Keratinocyte (primary cell): ENCODE results near the gene NDOR1. TPM values are rescaled to one million over a fixed set of nuclear protein-coding genes. Genes with fewer than 3 reads are reported as not detected.

ENCODE experiments used
- DNase-seq: peaks from one replicate; pipeline ENCODE4 v3.0.0-alpha.2; 2011; ENCODE audit warnings: low read depth, missing footprints, low spot score
- FAIRE-seq: peaks from 2 replicates; lab custom pipeline; 2011; peaks lifted over from hg19 to GRCh38; lab: Jason Lieb, UNC
- H2AFZ ChIP-seq: 2 replicates; pipeline ENCODE4 v1.6.0; 2012; ENCODE audit warnings: low read length, control low read depth, inconsistent platforms; ENCODE audit not compliant: control insufficient read depth
- H3K27ac ChIP-seq: 2 replicates; pipeline ENCODE4 v1.5.1; 2011; ENCODE audit warnings: low read length; ENCODE audit not compliant: control insufficient read depth, insufficient read depth
- H3K27me3 ChIP-seq: 3 replicates; pipeline ENCODE4 v1.6.0; 2011; ENCODE audit warnings: low read length; ENCODE audit not compliant: control insufficient read depth, insufficient read depth; ENCODE audit errors: extremely low read depth
- H3K36me3 ChIP-seq, 2 experiments: 2 replicates in 1 of 2; 3 replicates in 1 of 2; pipeline ENCODE4 v1.5.1; 2011; ENCODE audit warnings: low read length in 2 of 2, mild to moderate bottlenecking in 1 of 2; ENCODE audit not compliant: control insufficient read depth in 2 of 2, insufficient read depth in 2 of 2; ENCODE audit errors: extremely low read depth in 1 of 2
- H3K4me1 ChIP-seq: 3 replicates; pipeline ENCODE4 v1.5.1; 2011; ENCODE audit warnings: low read length; ENCODE audit not compliant: control insufficient read depth, insufficient read depth; ENCODE audit errors: extremely low read depth
- H3K4me2 ChIP-seq: 3 replicates; pipeline ENCODE4 v1.6.0; 2011; ENCODE audit warnings: low read depth, low read length; ENCODE audit not compliant: control insufficient read depth, insufficient read depth; ENCODE audit errors: extremely low read depth
- H3K4me3 ChIP-seq, 3 experiments: fragments of 200-600 bp in 1 of 3; sonication (generic) in 1 of 3; 2 replicates in 2 of 3; 3 replicates in 1 of 3; pipeline ENCODE4 v1.5.1; 2011 to 2016; ENCODE audit warnings: low read length in 3 of 3, mild to moderate bottlenecking in 3 of 3, control low read depth in 2 of 3, inconsistent platforms in 1 of 3, low read depth in 1 of 3, mixed read lengths in 1 of 3, mixed run types in 1 of 3, moderate library complexity in 1 of 3; ENCODE audit not compliant: control insufficient read depth in 2 of 3, insufficient read depth in 2 of 3; ENCODE audit errors: extremely low read depth in 1 of 3
- H3K79me2 ChIP-seq: 2 replicates; pipeline ENCODE4 v1.6.0; 2012; ENCODE audit warnings: low read length; ENCODE audit not compliant: control insufficient read depth, insufficient read depth
- H3K9ac ChIP-seq: 3 replicates; pipeline ENCODE4 v1.6.0; 2011; ENCODE audit warnings: low read length; ENCODE audit not compliant: control insufficient read depth, insufficient read depth; ENCODE audit errors: extremely low read depth
- H3K9me1 ChIP-seq: 3 replicates; pipeline ENCODE4 v1.6.0; 2011; ENCODE audit warnings: low read length; ENCODE audit not compliant: control insufficient read depth, insufficient read depth; ENCODE audit errors: extremely low read depth
- H3K9me3 ChIP-seq: 2 replicates; pipeline ENCODE4 v1.5.1; 2012; ENCODE audit warnings: low read depth, low read length; ENCODE audit not compliant: control insufficient read depth
- H4K20me1 ChIP-seq: 3 replicates; pipeline ENCODE4 v1.6.0; 2011; ENCODE audit warnings: low read length; ENCODE audit not compliant: control insufficient read depth, insufficient read depth; ENCODE audit errors: extremely low read depth
- CTCF ChIP-seq, 3 experiments: IDR thresholded peaks in 1 of 3; conservative IDR thresholded peaks in 1 of 3; optimal IDR thresholded peaks in 1 of 3; 2 replicates in 2 of 3; 3 replicates in 1 of 3; pipeline versions ENCODE3 to v1.5.1; 2011; ENCODE audit warnings: low read length in 3 of 3, mild to moderate bottlenecking in 3 of 3, moderate library complexity in 2 of 3, control low read depth in 1 of 3, inconsistent platforms in 1 of 3; ENCODE audit not compliant: insufficient read depth in 2 of 3; ENCODE audit errors: extremely low read depth in 1 of 3
- EZH2 ChIP-seq: IDR thresholded peaks from one replicate; pipeline ENCODE4 v1.6.1; 2012; ENCODE audit warnings: inconsistent platforms, mild to moderate bottlenecking, low read length, moderate library complexity
- dilution Hi-C: fragments of 300-500 bp; cut with MboI; formaldehyde crosslinking; loops from one replicate; pipeline ENCODE4 v1.7.0; 2020; ENCODE audit warnings: low sequenced_read_pairs; ENCODE audit not compliant: extremely low pct_ligation_motif_present
- polyA plus RNA-seq, 5 experiments: library from polyadenylated mRNA; depleted of rRNA in 3 of 5; stranded (reverse) in 3 of 5; stranded (forward) in 1 of 5; unstranded in 1 of 5; fragments of >200 nt; gene quantifications; 1 replicate in 1 of 5; 2 replicates in 3 of 5; 3 replicates in 1 of 5; pipeline versions ENCODE4 v1.2.1 to v1.2.3, GENCODE V29; 2011 to 2012; ENCODE audit warnings: missing spikeins in 2 of 5, low read depth in 1 of 5, low replicate concordance in 1 of 5

Gene NDOR1
- polyA plus RNA-seq, 1 donor (not counting 4 experiments of a cell fraction or from before 2014, with no cell fraction given), result 3.9 TPM

GRCh38 chr9:137167277-137167746 lies 38.2 kb upstream of the NDOR1 start:
- Histone ChIP-seq H3K27me3 (peaks cover 86% of the 10 kb centered on the region), H3K4me1 (no peaks in the 10 kb centered on the region), H3K9me3 (no peaks in the 10 kb centered on the region)

GRCh38 chr9:137167747-137168572 lies 37.5 kb upstream of the NDOR1 start:
- Histone ChIP-seq H3K9ac (no peak overlapping the region), H3K27ac (no peak overlapping the region), H3K9me1 (no peaks in the 10 kb centered on the region)

More at GRCh38 chr9:137167277-137167746, 38.2 kb upstream of the NDOR1 start:
- Histone ChIP-seq H2AFZ (no peak overlapping the region), H3K4me2 (no peak overlapping the region), H3K9me1 (no peaks in the 10 kb centered on the region), H3K27ac (no peak overlapping the region), H4K20me1 (peaks cover 4% of the 10 kb centered on the region), H3K79me2 (no peaks in the 10 kb centered on the region), H3K36me3 (no peaks in the 10 kb centered on the region), H3K4me3 (no peak overlapping the region), H3K9ac (no peak overlapping the region)
- no peak for TF ChIP-seq CTCF (optimal IDR thresholded peaks at IDR 0.05 in 1 of 3, IDR thresholded peaks at IDR 0.05 in 1 of 3, conservative IDR thresholded peaks at IDR 0.05 in 1 of 3; ENCODE audit: extremely low read depth in 1 of 3, insufficient read depth in 2 of 3, low read length in 3 of 3)
- TF ChIP-seq EZH2, result no peak
- dilution Hi-C loops, result no loop called here
- DNase-seq, result no peak
- FAIRE-seq, result no peak

More at GRCh38 chr9:137167747-137168572, 37.5 kb upstream of the NDOR1 start:
- FAIRE-seq (no peak), DNase-seq (no peak)
- dilution Hi-C loops, result no loop called here
- no peaks in the 10 kb centered on the region for H3K36me3 ChIP-seq
- H2AFZ ChIP-seq, result no peak overlapping the region
- TF ChIP-seq CTCF (optimal IDR thresholded peaks at IDR 0.05 in 1 of 3, IDR thresholded peaks at IDR 0.05 in 1 of 3, conservative IDR thresholded peaks at IDR 0.05 in 1 of 3; ENCODE audit: extremely low read depth in 1 of 3, insufficient read depth in 2 of 3, low read length in 3 of 3), result no peak
- no peak for TF ChIP-seq EZH2
- H4K20me1 ChIP-seq, result peaks cover 4% of the 10 kb centered on the region
- no peaks in the 10 kb centered on the region for H3K4me1 ChIP-seq
- H3K4me3 ChIP-seq, result no peak overlapping the region
- no peaks in the 10 kb centered on the region for H3K9me3 ChIP-seq
- peaks cover 88% of the 10 kb centered on the region for H3K27me3 ChIP-seq
- no peaks in the 10 kb centered on the region for H3K79me2 ChIP-seq
- no peak overlapping the region for H3K4me2 ChIP-seq
